H9 (cell line): ENCODE results near the gene N4BP2L1. TPM values are rescaled to one million over a fixed set of nuclear protein-coding genes. Genes with fewer than 3 reads are reported as not detected.

ENCODE experiments used
- DNase-seq: peaks from one replicate; pipeline ENCODE4 v3.0.0-alpha.2; 2017
- H2AFZ ChIP-seq: one replicate; pipeline ENCODE4 v1.6.1; 2013; ENCODE audit warnings: mild to moderate bottlenecking, low read length, control low read depth, moderate library complexity
- H2AK5ac ChIP-seq: 2 replicates; pipeline ENCODE4 v1.6.1; 2013; ENCODE audit warnings: low read length, control low read depth, mixed read lengths; ENCODE audit not compliant: insufficient read length
- H2BK120ac ChIP-seq: one replicate; pipeline ENCODE4 v1.6.1; 2013; ENCODE audit warnings: low read depth, mild to moderate bottlenecking, low read length, control low read depth, inconsistent platforms; ENCODE audit not compliant: poor library complexity, severe bottlenecking
- H2BK12ac ChIP-seq: 2 replicates; pipeline ENCODE4 v1.6.1; 2013; ENCODE audit warnings: low read length, control low read depth, mixed read lengths, low read depth; ENCODE audit not compliant: insufficient read length
- H2BK15ac ChIP-seq: 2 replicates; pipeline ENCODE4 v1.6.1; 2013; ENCODE audit warnings: low read depth, low read length, control low read depth
- H2BK20ac ChIP-seq: one replicate; pipeline ENCODE4 v1.6.1; 2013; ENCODE audit warnings: low read depth, mild to moderate bottlenecking, low read length, control low read depth, inconsistent platforms; ENCODE audit not compliant: poor library complexity, severe bottlenecking
- H2BK5ac ChIP-seq: 2 replicates; pipeline ENCODE4 v1.6.1; 2013; ENCODE audit warnings: low read length, control low read depth, mixed read lengths; ENCODE audit not compliant: insufficient read length
- H3K14ac ChIP-seq: 2 replicates; pipeline ENCODE4 v1.6.1; 2013; ENCODE audit warnings: low read length, control low read depth; ENCODE audit not compliant: insufficient read depth
- H3K18ac ChIP-seq: 2 replicates; pipeline ENCODE4 v1.6.1; 2013; ENCODE audit warnings: low read depth, mild to moderate bottlenecking, mixed read lengths, low read length, control low read depth; ENCODE audit not compliant: insufficient read length
- H3K23ac ChIP-seq: 2 replicates; pipeline ENCODE4 v1.6.1; 2013; ENCODE audit warnings: low read length, control low read depth, mixed read lengths, low read depth; ENCODE audit not compliant: insufficient read length
- H3K23me2 ChIP-seq: 2 replicates; pipeline ENCODE4 v1.6.1; 2013; ENCODE audit warnings: low read depth, mild to moderate bottlenecking, mixed read lengths, low read length, control low read depth; ENCODE audit not compliant: insufficient read length, poor library complexity, severe bottlenecking
- H3K27ac ChIP-seq: 2 replicates; pipeline ENCODE4 v1.5.1; 2013; ENCODE audit warnings: low read length, control low read depth, mixed read lengths, low read depth; ENCODE audit not compliant: insufficient read length
- H3K27me3 ChIP-seq: 2 replicates; pipeline ENCODE4 v1.6.1; 2013; ENCODE audit warnings: low read length, control low read depth, inconsistent platforms; ENCODE audit not compliant: insufficient read depth
- H3K4ac ChIP-seq: 2 replicates; pipeline ENCODE4 v1.6.1; 2013; ENCODE audit warnings: low read depth, mild to moderate bottlenecking, control low read depth, inconsistent platforms, low read length, moderate library complexity
- H3K4me1 ChIP-seq: 2 replicates; pipeline ENCODE4 v1.6.1; 2013; ENCODE audit warnings: low read length, control low read depth, inconsistent platforms; ENCODE audit not compliant: insufficient read depth
- H3K4me2 ChIP-seq: 2 replicates; pipeline ENCODE4 v1.6.1; 2013; ENCODE audit warnings: low read length, control low read depth, mixed read lengths; ENCODE audit not compliant: insufficient read length, insufficient read depth
- H3K56ac ChIP-seq: 2 replicates; pipeline ENCODE4 v1.6.1; 2013; ENCODE audit warnings: low read depth, mild to moderate bottlenecking, mixed read lengths, low read length, control low read depth; ENCODE audit not compliant: insufficient read length
- H3K79me1 ChIP-seq: 2 replicates; pipeline ENCODE4 v1.6.1; 2013; ENCODE audit warnings: low read depth, mild to moderate bottlenecking, moderate library complexity, low read length, control low read depth, inconsistent platforms; ENCODE audit not compliant: insufficient read depth, poor library complexity, severe bottlenecking
- H3K79me2 ChIP-seq: 2 replicates; pipeline ENCODE4 v1.6.1; 2013; ENCODE audit warnings: low read length, control low read depth, inconsistent platforms; ENCODE audit not compliant: insufficient read depth
- H3K9ac ChIP-seq: 2 replicates; pipeline ENCODE4 v1.6.1; 2013; ENCODE audit warnings: low read length, control low read depth, mixed read lengths; ENCODE audit not compliant: insufficient read length; ENCODE audit errors: extremely low read depth
- H3K9me3 ChIP-seq: one replicate; pipeline ENCODE4 v1.6.1; 2013; ENCODE audit warnings: low read depth, low read length, inconsistent platforms; ENCODE audit not compliant: control insufficient read depth
- H3T11ph ChIP-seq: one replicate; pipeline ENCODE4 v1.6.1; 2013; ENCODE audit warnings: mild to moderate bottlenecking, low read length, control low read depth, inconsistent platforms
- H4K20me1 ChIP-seq: one replicate; pipeline ENCODE4 v1.6.1; 2013; ENCODE audit not compliant: control insufficient read depth, insufficient read length, insufficient read depth
- H4K5ac ChIP-seq: 2 replicates; pipeline ENCODE4 v1.6.1; 2013; ENCODE audit warnings: low read depth, mild to moderate bottlenecking, mixed read lengths, low read length, control low read depth; ENCODE audit not compliant: insufficient read length
- H4K8ac ChIP-seq: replicated peaks from 2 replicates; pipeline ENCODE4 v1.6.1; 2013; ENCODE audit warnings: low read length, control low read depth, mixed read lengths, low read depth; ENCODE audit not compliant: insufficient read length
- H4K91ac ChIP-seq: 2 replicates; pipeline ENCODE4 v1.6.1; 2013; ENCODE audit warnings: low read depth, mild to moderate bottlenecking, moderate library complexity, mixed read lengths, low read length, control low read depth; ENCODE audit not compliant: insufficient read length
- H3K27ac Mint-ChIP-seq, 3 experiments: 2 replicates in 2 of 3; 3 replicates in 1 of 3; pipeline ENCODE4 v1.8.0; 2020 to 2021; ENCODE audit warnings: mixed read lengths in 3 of 3, mild to moderate bottlenecking in 1 of 3, moderate library complexity in 1 of 3
- H3K27me3 Mint-ChIP-seq: 2 replicates; pipeline ENCODE4 v1.8.0; 2021; ENCODE audit warnings: low read depth, mild to moderate bottlenecking, moderate library complexity, mixed read lengths
- H3K36me3 Mint-ChIP-seq, 3 experiments: 2 replicates in 2 of 3; 3 replicates in 1 of 3; pipeline ENCODE4 v1.8.0; 2020 to 2021; ENCODE audit warnings: low read depth in 3 of 3, mixed read lengths in 3 of 3; ENCODE audit not compliant: insufficient read depth in 1 of 3
- H3K4me1 Mint-ChIP-seq, 2 experiments: 2 replicates each; pipeline ENCODE4 v1.8.0; 2020; ENCODE audit warnings: mixed read lengths in 2 of 2
- H3K4me3 Mint-ChIP-seq, 2 experiments: 2 replicates in 1 of 2; 3 replicates in 1 of 2; pipeline ENCODE4 v1.8.0; 2020 to 2021; ENCODE audit warnings: mild to moderate bottlenecking in 2 of 2, mixed read lengths in 2 of 2, moderate library complexity in 1 of 2
- H3K9me3 Mint-ChIP-seq, 2 experiments: 2 replicates in 1 of 2; 3 replicates in 1 of 2; pipeline ENCODE4 v1.8.0; 2020; ENCODE audit warnings: mild to moderate bottlenecking in 2 of 2, mixed read lengths in 2 of 2, moderate library complexity in 1 of 2
- WGBS: extraction: QIAGEN DNeasy Blood & Tissue Kit; methylation state at CpG from one replicate; pipeline ENCODE4 v1.1.7; 2013; ENCODE audit warnings: missing lambda C conversion rate, low lambda C conversion rate, mixed read lengths; ENCODE audit not compliant: insufficient read length; ENCODE audit errors: extremely low coverage; 5-methylcytosine and 5-hydroxymethylcytosine counted together
- total RNA-seq: library from RNA; stranded (reverse); gene quantifications from 2 replicates; pipeline ENCODE4 v1.2.1, GENCODE V29; 2021
- TF ChIP-seq, protein P1 (sequence below): fragments of 200-600 bp; sonication (generic); conservative IDR thresholded peaks from 3 replicates; pipeline ENCODE4 v1.8.0; 2021; ENCODE audit warnings: antibody characterized with exemption, mild to moderate bottlenecking

N4BP2L1 gene
- total RNA-seq, 1 experiment from 2014 or later, result 1.5 TPM

DNA sequence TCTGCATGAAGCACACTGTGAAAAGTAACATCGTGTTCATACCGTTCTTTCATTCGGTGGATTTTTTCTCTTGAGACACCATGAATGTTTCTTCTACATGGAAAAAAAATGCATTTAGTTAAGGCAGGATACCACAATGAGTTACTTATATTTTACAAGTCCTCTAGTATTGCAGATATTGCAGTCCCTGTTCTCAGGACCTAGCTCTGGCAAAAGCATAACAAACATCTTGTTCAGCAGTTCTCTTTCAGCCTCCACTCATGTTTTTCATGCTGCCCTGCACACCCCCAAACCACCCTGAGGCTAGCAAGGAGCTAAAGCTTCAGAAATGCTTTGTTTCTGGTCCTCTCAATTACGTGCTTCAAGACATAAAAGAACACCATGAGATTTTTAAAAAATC, 24.8 kb downstream of the N4BP2L1 start:
- H3K14ac ChIP-seq, result no peak overlapping the region
- no peaks in the 10 kb centered on the region for H3K27me3 ChIP-seq
- H3K79me1 ChIP-seq, result no peaks in the 10 kb centered on the region
- no peak overlapping the region for H3K56ac ChIP-seq
- no peaks in the 10 kb centered on the region for H3K23me2 ChIP-seq
- H3K4me3 Mint-ChIP-seq, result no peak overlapping the region
- H2BK12ac ChIP-seq, result no peak overlapping the region
- H3K79me2 ChIP-seq, result no peaks in the 10 kb centered on the region
- H3K9me3 Mint-ChIP-seq, result no peaks in the 10 kb centered on the region
- H2BK15ac ChIP-seq, result no peak overlapping the region
- no peak overlapping the region for H2BK120ac ChIP-seq
- H2BK5ac ChIP-seq, result no peak overlapping the region
- WGBS, result no CpG with 5 or more reads among the region's 4 CpGs
- no peaks in the 10 kb centered on the region for H3K4me1 ChIP-seq
- no peak overlapping the region for H3K9ac ChIP-seq
- H3K4me2 ChIP-seq, result no peak overlapping the region
- H3K4ac ChIP-seq, result no peak overlapping the region
- H3K36me3 Mint-ChIP-seq, result peaks cover 0 to 6% (median 5%) of the 10 kb centered on the region in 3 experiments; a peak in 5 of 7 replicates
- no peak overlapping the region for H4K5ac ChIP-seq
- H3K4me1 Mint-ChIP-seq, result peaks cover under 1% of the 10 kb centered on the region in 2 experiments; a peak in 2 of 4 replicates
- H3K9me3 ChIP-seq, result no peaks in the 10 kb centered on the region
- H3K23ac ChIP-seq, result no peak overlapping the region
- H2AFZ ChIP-seq, result no peak overlapping the region
- no peak overlapping the region for H2AK5ac ChIP-seq
- TF ChIP-seq, protein P1, sequence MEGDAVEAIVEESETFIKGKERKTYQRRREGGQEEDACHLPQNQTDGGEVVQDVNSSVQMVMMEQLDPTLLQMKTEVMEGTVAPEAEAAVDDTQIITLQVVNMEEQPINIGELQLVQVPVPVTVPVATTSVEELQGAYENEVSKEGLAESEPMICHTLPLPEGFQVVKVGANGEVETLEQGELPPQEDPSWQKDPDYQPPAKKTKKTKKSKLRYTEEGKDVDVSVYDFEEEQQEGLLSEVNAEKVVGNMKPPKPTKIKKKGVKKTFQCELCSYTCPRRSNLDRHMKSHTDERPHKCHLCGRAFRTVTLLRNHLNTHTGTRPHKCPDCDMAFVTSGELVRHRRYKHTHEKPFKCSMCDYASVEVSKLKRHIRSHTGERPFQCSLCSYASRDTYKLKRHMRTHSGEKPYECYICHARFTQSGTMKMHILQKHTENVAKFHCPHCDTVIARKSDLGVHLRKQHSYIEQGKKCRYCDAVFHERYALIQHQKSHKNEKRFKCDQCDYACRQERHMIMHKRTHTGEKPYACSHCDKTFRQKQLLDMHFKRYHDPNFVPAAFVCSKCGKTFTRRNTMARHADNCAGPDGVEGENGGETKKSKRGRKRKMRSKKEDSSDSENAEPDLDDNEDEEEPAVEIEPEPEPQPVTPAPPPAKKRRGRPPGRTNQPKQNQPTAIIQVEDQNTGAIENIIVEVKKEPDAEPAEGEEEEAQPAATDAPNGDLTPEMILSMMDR, result no peak
- no peaks in the 10 kb centered on the region for H3K27me3 Mint-ChIP-seq
- H3K18ac ChIP-seq, result no peak overlapping the region
- H4K20me1 ChIP-seq, result no peaks in the 10 kb centered on the region
- no peak overlapping the region for H4K91ac ChIP-seq
- no peak overlapping the region for H3T11ph ChIP-seq
- H4K8ac ChIP-seq, result no peak overlapping the region
- H3K27ac ChIP-seq, result no peak overlapping the region
- DNase-seq, result no peak
- H3K27ac Mint-ChIP-seq, result no peak overlapping the region
- H2BK20ac ChIP-seq, result no peak overlapping the region
